Hepatocyte (in vitro differentiated cells): ENCODE results near the gene ZNF682. TPM values are rescaled to one million over a fixed set of nuclear protein-coding genes. Genes with fewer than 3 reads are reported as not detected.

Experiments used
- DNase-seq: peaks from one replicate; pipeline ENCODE4 v3.0.0-alpha.2; 2016; ENCODE audit warnings: low spot score
- H2AFZ ChIP-seq: fragments of 200-600 bp; sonication (generic); 2 replicates; pipeline ENCODE4 v1.6.0; 2016; ENCODE audit warnings: antibody characterized with exemption, mild to moderate bottlenecking
- H3K27ac ChIP-seq: fragments of 200-600 bp; sonication (generic); 2 replicates; pipeline ENCODE4 v1.5.1; 2016; ENCODE audit warnings: mild to moderate bottlenecking
- H3K27me3 ChIP-seq: fragments of 200-600 bp; sonication (generic); 2 replicates; pipeline ENCODE4 v1.6.1; 2016
- H3K36me3 ChIP-seq: fragments of 200-600 bp; sonication (generic); replicated peaks from 2 replicates; pipeline ENCODE4 v1.5.1; 2016; ENCODE audit warnings: low read depth; ENCODE audit not compliant: insufficient read depth
- H3K4me1 ChIP-seq: fragments of 200-600 bp; sonication (generic); 2 replicates; pipeline ENCODE4 v1.5.1; 2016; ENCODE audit warnings: mild to moderate bottlenecking, moderate library complexity; ENCODE audit not compliant: insufficient read depth
- H3K4me2 ChIP-seq: fragments of 200-600 bp; sonication (generic); 2 replicates; pipeline ENCODE4 v1.6.0; 2016
- H3K4me3 ChIP-seq: fragments of 200-600 bp; sonication (generic); 2 replicates; pipeline ENCODE4 v1.5.1; 2016; ENCODE audit warnings: mild to moderate bottlenecking
- H3K79me2 ChIP-seq: fragments of 200-600 bp; sonication (generic); 2 replicates; pipeline ENCODE4 v1.6.0; 2017; ENCODE audit warnings: mild to moderate bottlenecking
- H3K9me2 ChIP-seq: fragments of 200-600 bp; sonication (generic); replicated peaks from 2 replicates; pipeline ENCODE4 v1.6.0; 2017; ENCODE audit warnings: mild to moderate bottlenecking; ENCODE audit not compliant: insufficient read depth
- H3K9me3 ChIP-seq: fragments of 200-600 bp; sonication (generic); 2 replicates; pipeline ENCODE4 v1.5.1; 2016; ENCODE audit warnings: low read depth, mild to moderate bottlenecking
- H4K20me1 ChIP-seq: fragments of 200-600 bp; sonication (generic); 2 replicates; pipeline ENCODE4 v1.6.0; 2016; ENCODE audit warnings: mild to moderate bottlenecking; ENCODE audit not compliant: insufficient read depth, poor library complexity, severe bottlenecking
- EZH2 ChIP-seq: fragments of 200-600 bp; sonication (generic); IDR thresholded peaks from 2 replicates; pipeline ENCODE4 v1.6.1; 2016; ENCODE audit warnings: antibody characterized with exemption, mild to moderate bottlenecking, borderline replicate concordance
- EZH2phosphoT487 ChIP-seq: fragments of 200-600 bp; sonication (generic); IDR thresholded peaks from one replicate; pipeline ENCODE4 v1.6.1; 2018; ENCODE audit warnings: antibody characterized with exemption, mild to moderate bottlenecking, low read depth, moderate library complexity; ENCODE audit not compliant: unreplicated experiment, severe bottlenecking
- WGBS: methylation state at CpG from one replicate; pipeline ENCODE4 v1.1.6; 2016; ENCODE audit warnings: low lambda C conversion rate; ENCODE audit errors: missing lambda C conversion rate; 5-methylcytosine and 5-hydroxymethylcytosine counted together
- polyA plus RNA-seq: library from polyadenylated mRNA; unstranded; fragments of >200 nt; fragmentation: Nextera tagmentation; extraction: Ambion mirVana; gene quantifications from 2 replicates; pipeline ENCODE4 v1.2.1, GENCODE V29; 2016
- small RNA-seq: library from RNA; depleted of rRNA; stranded (forward); fragments of <200 nt; gene quantifications from one replicate; pipeline ENCODE3, GENCODE V24; 2014
- total RNA-seq: library from RNA; depleted of rRNA; stranded (reverse); fragments of >200 nt; gene quantifications from 2 replicates; pipeline ENCODE4 v1.2.3, GENCODE V29; 2014
- TF ChIP-seq, protein P1 (sequence below): fragments of 200-600 bp; sonication (generic); IDR thresholded peaks from 2 replicates; pipeline ENCODE4 v1.5.1; 2016; ENCODE audit warnings: antibody characterized with exemption, mild to moderate bottlenecking; ENCODE audit not compliant: poor library complexity

ZNF682 gene
- total and polyA plus RNA-seq, 2 experiments from 2014 or later, result 5.9 to 14.4 TPM

DNA sequence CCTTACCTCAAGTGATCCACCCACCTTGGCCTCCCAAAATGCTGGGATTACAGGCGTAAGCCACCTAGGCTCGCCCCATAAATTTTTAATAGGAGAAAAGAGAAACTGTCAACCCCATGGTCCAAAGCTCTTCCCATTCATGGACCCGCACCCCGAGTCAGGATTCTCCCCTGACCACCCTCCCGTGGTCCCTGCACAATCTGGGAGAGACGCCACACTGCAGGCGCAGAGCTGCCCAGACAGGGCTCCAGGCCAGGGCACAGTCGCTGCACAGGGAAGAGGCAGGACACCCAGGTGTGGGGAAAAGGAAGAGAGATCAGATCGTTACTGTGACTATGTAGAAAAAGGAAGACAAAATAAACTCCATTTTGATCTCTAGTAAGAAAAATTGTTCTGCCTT lies 84.1 kb downstream of the ZNF682 start:
- Histone ChIP-seq H3K27ac (no peak overlapping the region), H3K79me2 (no peaks in the 10 kb centered on the region), H3K9me3 (no peaks in the 10 kb centered on the region), H3K27me3 (no peaks in the 10 kb centered on the region), H3K36me3 (no peaks in the 10 kb centered on the region), H3K4me1 (no peaks in the 10 kb centered on the region), H3K4me2 (no peak overlapping the region), H2AFZ (no peak overlapping the region), H4K20me1 (no peaks in the 10 kb centered on the region), H3K4me3 (no peak overlapping the region), H3K9me2 (no peaks in the 10 kb centered on the region)
- 93% methylated on average over 9 of the region's 9 CpGs for WGBS
- DNase-seq, result no peak
- TF ChIP-seq EZH2 (no peak), EZH2phosphoT487 (no peak)
- TF ChIP-seq, protein P1, sequence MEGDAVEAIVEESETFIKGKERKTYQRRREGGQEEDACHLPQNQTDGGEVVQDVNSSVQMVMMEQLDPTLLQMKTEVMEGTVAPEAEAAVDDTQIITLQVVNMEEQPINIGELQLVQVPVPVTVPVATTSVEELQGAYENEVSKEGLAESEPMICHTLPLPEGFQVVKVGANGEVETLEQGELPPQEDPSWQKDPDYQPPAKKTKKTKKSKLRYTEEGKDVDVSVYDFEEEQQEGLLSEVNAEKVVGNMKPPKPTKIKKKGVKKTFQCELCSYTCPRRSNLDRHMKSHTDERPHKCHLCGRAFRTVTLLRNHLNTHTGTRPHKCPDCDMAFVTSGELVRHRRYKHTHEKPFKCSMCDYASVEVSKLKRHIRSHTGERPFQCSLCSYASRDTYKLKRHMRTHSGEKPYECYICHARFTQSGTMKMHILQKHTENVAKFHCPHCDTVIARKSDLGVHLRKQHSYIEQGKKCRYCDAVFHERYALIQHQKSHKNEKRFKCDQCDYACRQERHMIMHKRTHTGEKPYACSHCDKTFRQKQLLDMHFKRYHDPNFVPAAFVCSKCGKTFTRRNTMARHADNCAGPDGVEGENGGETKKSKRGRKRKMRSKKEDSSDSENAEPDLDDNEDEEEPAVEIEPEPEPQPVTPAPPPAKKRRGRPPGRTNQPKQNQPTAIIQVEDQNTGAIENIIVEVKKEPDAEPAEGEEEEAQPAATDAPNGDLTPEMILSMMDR, result no peak

Small RNA genes within 50 kb of the gene (small RNA-seq; reads per million reads assigned to genes)
- gene AC006539.3, result not detected

Other genes starting within 250 kb of the ZNF682 start
- 27.7 and 47.1 TPM in 2 replicates for gene ZNF506, start 217.8 kb downstream of the ZNF682 start, total RNA-seq
- gene ZNF506, start 217.8 kb downstream of the ZNF682 start, polyA plus RNA-seq, result 9.9 and 16.4 TPM in 2 replicates
- 12.3 and 16.2 TPM in 2 replicates for gene ZNF253, start 173.6 kb downstream of the ZNF682 start, total RNA-seq
- gene ZNF253, start 173.6 kb downstream of the ZNF682 start, polyA plus RNA-seq, result 5.0 and 7.1 TPM in 2 replicates
- 11.8 and 15.6 TPM in 2 replicates for gene ZNF93, start 138.6 kb downstream of the ZNF682 start, total RNA-seq
- 3.6 and 9.1 TPM in 2 replicates for gene ZNF93, start 138.6 kb downstream of the ZNF682 start, polyA plus RNA-seq
- gene ZNF90, start 38.5 kb upstream of the ZNF682 start, total RNA-seq, result 8.7 TPM in 2 replicates
- gene ZNF90, start 38.5 kb upstream of the ZNF682 start, polyA plus RNA-seq, result 5.4 and 6.1 TPM in 2 replicates
- gene ZNF486, start 127.7 kb upstream of the ZNF682 start, total RNA-seq, result 14.7 and 15.8 TPM in 2 replicates
- 1.3 and 1.8 TPM in 2 replicates for gene ZNF486, start 127.7 kb upstream of the ZNF682 start, polyA plus RNA-seq